ENCODE data around the gene PLEKHG4B. TPM values are rescaled to one million over a fixed set of nuclear protein-coding genes. Genes with fewer than 3 reads are reported as not detected.

PLEKHG4B gene
- total RNA-seq, 1 experiment from 2014 or later: 0.02 TPM

- no peak for DNase-seq (ENCODE audit: low read depth, low spot score)
- Histone ChIP-seq H3K4me2 (ENCODE audit: low read length) (no peak overlapping the region), H3K4me1 (ENCODE audit: control insufficient read depth in 1 of 2, insufficient read depth in 2 of 2, low read length in 2 of 2) (peaks cover 3 to 5% of the 10 kb centered on the region in 2 experiments; a peak in 1 of 4 replicates), H3K36me3 (ENCODE audit: control insufficient read depth in 1 of 2, insufficient read depth in 2 of 2, low read length in 2 of 2) (no peaks in the 10 kb centered on the region), H3K9me2 (ENCODE audit: insufficient read depth) (no peaks in the 10 kb centered on the region), H3K79me2 (ENCODE audit: insufficient read depth, low read length) (no peaks in the 10 kb centered on the region), H3K9ac (ENCODE audit: low read length) (no peak overlapping the region), H2AFZ (ENCODE audit: low read depth, low read length, poor library complexity, severe bottlenecking) (no peak overlapping the region), H3K4me3 (replicated peaks in 1 of 2; ENCODE audit: low read depth in 1 of 2, low read length in 2 of 2) (no peak overlapping the region), H3K27me3 (ENCODE audit: insufficient read depth, low read length) (peaks cover 8% of the 10 kb centered on the region; the same call in 1 of the 2 replicates), H3K27ac (ENCODE audit: low read depth, low read length) (no peak overlapping the region), H3K9me3 (ENCODE audit: control insufficient read depth in 1 of 2, insufficient read depth in 1 of 2, low read depth in 1 of 2, low read length in 2 of 2) (no peaks in the 10 kb centered on the region), H4K20me1 (ENCODE audit: insufficient read depth) (no peaks in the 10 kb centered on the region)
- intact Hi-C loops (cut with micrococcal nuclease): no loop called here
- ATAC-seq: no peak
- ChIA-PET POLR2A (no interaction called here), CTCF (no interaction called here), RAD21 (ENCODE audit: low non-redundant PET in 1 of 2, low total read pairs in 2 of 2, uncharacterized antibody in 2 of 2, unreplicated experiment in 2 of 2) (no interaction called here)
- no TSS peak for BruUV-seq (replicated peaks)
- TF ChIP-seq RAD21 (IDR thresholded peaks at IDR 0.05; ENCODE audit: low read depth) (no peak), ELF1 (IDR thresholded peaks at IDR 0.05; ENCODE audit: borderline replicate concordance, low read depth) (no peak), EGR1 (IDR thresholded peaks at IDR 0.05; ENCODE audit: low read depth) (no peak), ZNF274 (IDR thresholded peaks at IDR 0.05; ENCODE audit: low read depth, low read length) (no peak), ZFX (IDR thresholded peaks at IDR 0.05) (no peak), SIN3A (IDR thresholded peaks at IDR 0.05; ENCODE audit: low read depth) (no peak), CBX3 (IDR thresholded peaks at IDR 0.05; ENCODE audit: low read depth) (no peak), CTCF (IDR thresholded peaks at IDR 0.05 in 2 of 3, conservative IDR thresholded peaks at IDR 0.05 in 1 of 3; ENCODE audit: borderline replicate concordance in 1 of 3, insufficient read depth in 1 of 3, low read depth in 2 of 3, low read length in 2 of 3) (no peak), POLR2A (IDR thresholded peaks at IDR 0.05; ENCODE audit: borderline replicate concordance, extremely low read depth, insufficient read depth, insufficient read length) (no peak), EZH2phosphoT487 (IDR thresholded peaks at IDR 0.05; ENCODE audit: borderline replicate concordance) (no peak), SP1 (IDR thresholded peaks at IDR 0.05; ENCODE audit: low read depth) (no peak), TCF7L2 (IDR thresholded peaks at IDR 0.05; ENCODE audit: borderline replicate concordance, extremely low read depth, insufficient read depth, insufficient read length) (no peak), FOSL1 (IDR thresholded peaks at IDR 0.05; ENCODE audit: low read depth) (no peak)
- TF ChIP-seq, protein P1, sequence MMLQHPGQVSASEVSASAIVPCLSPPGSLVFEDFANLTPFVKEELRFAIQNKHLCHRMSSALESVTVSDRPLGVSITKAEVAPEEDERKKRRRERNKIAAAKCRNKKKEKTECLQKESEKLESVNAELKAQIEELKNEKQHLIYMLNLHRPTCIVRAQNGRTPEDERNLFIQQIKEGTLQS (IDR thresholded peaks at IDR 0.05): no peak
- TF ChIP-seq, protein P2, sequence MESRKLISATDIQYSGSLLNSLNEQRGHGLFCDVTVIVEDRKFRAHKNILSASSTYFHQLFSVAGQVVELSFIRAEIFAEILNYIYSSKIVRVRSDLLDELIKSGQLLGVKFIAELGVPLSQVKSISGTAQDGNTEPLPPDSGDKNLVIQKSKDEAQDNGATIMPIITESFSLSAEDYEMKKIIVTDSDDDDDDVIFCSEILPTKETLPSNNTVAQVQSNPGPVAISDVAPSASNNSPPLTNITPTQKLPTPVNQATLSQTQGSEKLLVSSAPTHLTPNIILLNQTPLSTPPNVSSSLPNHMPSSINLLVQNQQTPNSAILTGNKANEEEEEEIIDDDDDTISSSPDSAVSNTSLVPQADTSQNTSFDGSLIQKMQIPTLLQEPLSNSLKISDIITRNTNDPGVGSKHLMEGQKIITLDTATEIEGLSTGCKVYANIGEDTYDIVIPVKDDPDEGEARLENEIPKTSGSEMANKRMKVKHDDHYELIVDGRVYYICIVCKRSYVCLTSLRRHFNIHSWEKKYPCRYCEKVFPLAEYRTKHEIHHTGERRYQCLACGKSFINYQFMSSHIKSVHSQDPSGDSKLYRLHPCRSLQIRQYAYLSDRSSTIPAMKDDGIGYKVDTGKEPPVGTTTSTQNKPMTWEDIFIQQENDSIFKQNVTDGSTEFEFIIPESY (IDR thresholded peaks at IDR 0.05; ENCODE audit: extremely low read depth, insufficient replicate concordance, low read length): no peak
- TF ChIP-seq, protein P3, sequence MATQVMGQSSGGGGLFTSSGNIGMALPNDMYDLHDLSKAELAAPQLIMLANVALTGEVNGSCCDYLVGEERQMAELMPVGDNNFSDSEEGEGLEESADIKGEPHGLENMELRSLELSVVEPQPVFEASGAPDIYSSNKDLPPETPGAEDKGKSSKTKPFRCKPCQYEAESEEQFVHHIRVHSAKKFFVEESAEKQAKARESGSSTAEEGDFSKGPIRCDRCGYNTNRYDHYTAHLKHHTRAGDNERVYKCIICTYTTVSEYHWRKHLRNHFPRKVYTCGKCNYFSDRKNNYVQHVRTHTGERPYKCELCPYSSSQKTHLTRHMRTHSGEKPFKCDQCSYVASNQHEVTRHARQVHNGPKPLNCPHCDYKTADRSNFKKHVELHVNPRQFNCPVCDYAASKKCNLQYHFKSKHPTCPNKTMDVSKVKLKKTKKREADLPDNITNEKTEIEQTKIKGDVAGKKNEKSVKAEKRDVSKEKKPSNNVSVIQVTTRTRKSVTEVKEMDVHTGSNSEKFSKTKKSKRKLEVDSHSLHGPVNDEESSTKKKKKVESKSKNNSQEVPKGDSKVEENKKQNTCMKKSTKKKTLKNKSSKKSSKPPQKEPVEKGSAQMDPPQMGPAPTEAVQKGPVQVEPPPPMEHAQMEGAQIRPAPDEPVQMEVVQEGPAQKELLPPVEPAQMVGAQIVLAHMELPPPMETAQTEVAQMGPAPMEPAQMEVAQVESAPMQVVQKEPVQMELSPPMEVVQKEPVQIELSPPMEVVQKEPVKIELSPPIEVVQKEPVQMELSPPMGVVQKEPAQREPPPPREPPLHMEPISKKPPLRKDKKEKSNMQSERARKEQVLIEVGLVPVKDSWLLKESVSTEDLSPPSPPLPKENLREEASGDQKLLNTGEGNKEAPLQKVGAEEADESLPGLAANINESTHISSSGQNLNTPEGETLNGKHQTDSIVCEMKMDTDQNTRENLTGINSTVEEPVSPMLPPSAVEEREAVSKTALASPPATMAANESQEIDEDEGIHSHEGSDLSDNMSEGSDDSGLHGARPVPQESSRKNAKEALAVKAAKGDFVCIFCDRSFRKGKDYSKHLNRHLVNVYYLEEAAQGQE (IDR thresholded peaks at IDR 0.05; ENCODE audit: low read depth): no peak
Measured at GRCh38 chr5:181566-181965, 89.6 kb downstream of the PLEKHG4B start.

Data from HCT116 (cell line).